Tibial artery (tissue), 4 donors: Measurements from ENCODE around the gene TCF20.
A peak's percentile ranks its signal among the peaks of the same experiment; 100 is the strongest.

ENCODE experiments used
- DNase-seq, 2 donors: peaks; one replicate each; pipeline ENCODE4 v3.0.0-alpha.2; 2019
- H3K27ac ChIP-seq, 2 donors: fragments of 200-600 bp; sonication (generic) in 1 of 2; 1 replicate in 1 of 2; 2 replicates in 1 of 2; pipeline ENCODE4 v1.5.1; 2018 to 2019; ENCODE audit warnings: mild to moderate bottlenecking in 1 of 2
- H3K27me3 ChIP-seq, 2 donors: fragments of 200-600 bp; sonication (generic) in 1 of 2; one replicate each; pipeline versions ENCODE4 v1.5.1 to v1.6.0; 2016 to 2019
- H3K36me3 ChIP-seq, 3 donors: fragments of 200-600 bp; sonication (generic) in 2 of 3; one replicate each; pipeline ENCODE4 v1.5.1; 2016 to 2019; ENCODE audit warnings: mild to moderate bottlenecking in 2 of 3
- H3K4me1 ChIP-seq, 4 donors: fragments of 200-600 bp; sonication (generic) in 2 of 4; 1 replicate in 3 of 4; 2 replicates in 1 of 4; pipeline ENCODE4 v1.5.1; 2016 to 2019
- H3K4me3 ChIP-seq, 2 donors: fragments of 200-600 bp; sonication (generic) in 1 of 2; 1 replicate in 1 of 2; 2 replicates in 1 of 2; pipeline ENCODE4 v1.5.1; 2018 to 2019; ENCODE audit warnings: mild to moderate bottlenecking in 2 of 2
- H3K9me3 ChIP-seq, 3 donors: fragments of 200-600 bp; sonication (generic) in 1 of 3; one replicate each; pipeline ENCODE4 v1.5.1; 2016 to 2019
- CTCF ChIP-seq, 2 experiments: fragments of 200-600 bp in 1 of 2; fragments of 450-650 bp in 1 of 2; IDR thresholded peaks; one replicate each; pipeline ENCODE4 v1.5.1; 2017 to 2019; ENCODE audit warnings: antibody characterized with exemption in 2 of 2, mild to moderate bottlenecking in 1 of 2, moderate library complexity in 1 of 2
- intact Hi-C: fragments of 100-400 bp; cut with DNase I; formaldehyde crosslinking; loops from one replicate; pipeline ENCODE4 v1.15.0; 2023; ENCODE audit warnings: low total_unique reads

TCF20 gene

GRCh38 chr22:42282943-42283277 lies 12.5 kb upstream of the TCF20 start:
- TF ChIP-seq CTCF (IDR thresholded peaks at IDR 0.05) = no peak
- Histone ChIP-seq H3K36me3 (no peaks in the 10 kb centered on the region), H3K27me3 (peaks cover 0 to 72% of the 10 kb centered on the region in 2 donors), H3K4me1 (peaks cover 0 to 20% (median 14%) of the 10 kb centered on the region in 4 donors), H3K4me3 (peak overlapping the region; percentile 32 to 43), H3K9me3 (no peaks in the 10 kb centered on the region), H3K27ac (no peak overlapping the region)
- intact Hi-C loops = no loop called here
- no peak for DNase-seq

GRCh38 chr22:42282252-42282942 lies 11.9 kb upstream of the TCF20 start:
- Histone ChIP-seq H3K4me3 (peak overlapping the region in 1 of 2 donors; percentile 43), H3K36me3 (no peaks in the 10 kb centered on the region), H3K27me3 (peaks cover 0 to 70% of the 10 kb centered on the region in 2 donors), H3K9me3 (no peaks in the 10 kb centered on the region), H3K4me1 (peaks cover 0 to 20% (median 14%) of the 10 kb centered on the region in 4 donors), H3K27ac (no peak overlapping the region)
- no peak for DNase-seq
- TF ChIP-seq CTCF (IDR thresholded peaks at IDR 0.05) = no peak
- intact Hi-C loops = no loop called here

- intact Hi-C loops = no loop called here
- TF ChIP-seq CTCF (IDR thresholded peaks at IDR 0.05) = no peak
- no peak overlapping the region for H3K27ac ChIP-seq
- H3K27me3 ChIP-seq = peaks cover 0 to 65% of the 10 kb centered on the region in 2 donors
- H3K4me3 ChIP-seq = no peak overlapping the region
- H3K4me1 ChIP-seq = peaks cover 0 to 20% (median 14%) of the 10 kb centered on the region in 4 donors
- no peaks in the 10 kb centered on the region for H3K36me3 ChIP-seq
- no peaks in the 10 kb centered on the region for H3K9me3 ChIP-seq
- peak in 1 of 2 donors; percentile 46 for DNase-seq
These were observed 11.3 kb upstream of the TCF20 start for GRCh38 chr22:42281706-42282251.

GRCh38 chr22:42281284-42281683 lies 10.8 kb upstream of the TCF20 start:
- H3K27ac ChIP-seq = no peak overlapping the region
- H3K27me3 ChIP-seq = peaks cover 0 to 61% of the 10 kb centered on the region in 2 donors
- H3K9me3 ChIP-seq = no peaks in the 10 kb centered on the region
- no peak overlapping the region for H3K4me3 ChIP-seq
- no peak for TF ChIP-seq CTCF (IDR thresholded peaks at IDR 0.05)
- peaks cover 0 to 20% (median 14%) of the 10 kb centered on the region in 4 donors for H3K4me1 ChIP-seq
- DNase-seq = peak in 1 of 2 donors; percentile 38
- intact Hi-C loops = no loop called here
- no peaks in the 10 kb centered on the region for H3K36me3 ChIP-seq

GRCh38 chr22:42280836-42281235 lies 10.4 kb upstream of the TCF20 start:
- peak in 1 of 2 donors; percentile 35 for DNase-seq
- Histone ChIP-seq H3K36me3 (no peaks in the 10 kb centered on the region), H3K27ac (no peak overlapping the region), H3K27me3 (peaks cover 0 to 56% of the 10 kb centered on the region in 2 donors), H3K9me3 (no peaks in the 10 kb centered on the region), H3K4me3 (no peak overlapping the region), H3K4me1 (peaks cover 0 to 20% (median 14%) of the 10 kb centered on the region in 4 donors)
- intact Hi-C loops = no loop called here
- TF ChIP-seq CTCF (IDR thresholded peaks at IDR 0.05) = no peak
